ENCODE measurements around the gene CLEC16A.
"Not testable (repeated sequence)": the region's sequence is repeated elsewhere in the genome, so short reads cannot be mapped to it uniquely, and the experiment has no call there.

CLEC16A gene

GRCh38 chr16:10965440-10966061 lies 21.2 kb downstream of the CLEC16A start:
- Histone ChIP-seq H4K5ac (ENCODE audit: low read length) (no peak overlapping the region), H2AK5ac (ENCODE audit: low read length) (no peak overlapping the region), H3K79me1 (ENCODE audit: low read length) (no peaks in the 10 kb centered on the region), H3K36me3 (ENCODE audit: control insufficient read depth, insufficient read depth, low read length) (no peaks in the 10 kb centered on the region), H3K27me3 (ENCODE audit: insufficient read depth, low read length, poor library complexity) (no peaks in the 10 kb centered on the region), H2BK15ac (replicated peaks; ENCODE audit: low read depth) (no peak overlapping the region), H3K79me2 (ENCODE audit: control insufficient read depth, insufficient read depth, low read length) (no peaks in the 10 kb centered on the region), H3K23ac (ENCODE audit: low read length) (no peak overlapping the region), H3K56ac (ENCODE audit: low read length) (no peak overlapping the region), H2BK120ac (ENCODE audit: low read depth, low read length) (no peak overlapping the region), H3K4me1 (ENCODE audit: control insufficient read depth, low read depth, low read length) (no peaks in the 10 kb centered on the region), H3K18ac (ENCODE audit: low read length) (no peak overlapping the region), H3K4ac (ENCODE audit: low read depth, low read length) (no peak overlapping the region), H3K4me3 (ENCODE audit: low read length) (no peak overlapping the region), H3K27ac (ENCODE audit: low read depth, low read length) (no peak overlapping the region), H2BK5ac (ENCODE audit: low read length) (no peak overlapping the region), H3K4me2 (ENCODE audit: low read length) (no peak overlapping the region), H3K9ac (ENCODE audit: low read length) (no peak overlapping the region), H4K8ac (ENCODE audit: low read depth, low read length) (no peak overlapping the region)
- no CpG with 5 or more reads among the region's 6 CpGs for WGBS (ENCODE audit: extremely low coverage, insufficient coverage, low lambda C conversion rate)
- no peak for DNase-seq

GRCh38 chr16:10966129-10966528 lies 21.8 kb downstream of the CLEC16A start:
- no peak overlapping the region for H3K18ac ChIP-seq (ENCODE audit: low read length)
- no peak overlapping the region for H3K9ac ChIP-seq (ENCODE audit: low read length)
- no peak overlapping the region for H3K27ac ChIP-seq (ENCODE audit: low read depth, low read length)
- no peak overlapping the region for H2BK120ac ChIP-seq (ENCODE audit: low read depth, low read length)
- H4K5ac ChIP-seq (ENCODE audit: low read length), result no peak overlapping the region
- no peak overlapping the region for H2BK15ac ChIP-seq (replicated peaks; ENCODE audit: low read depth)
- no peak overlapping the region for H3K56ac ChIP-seq (ENCODE audit: low read length)
- no peaks in the 10 kb centered on the region for H3K79me2 ChIP-seq (ENCODE audit: control insufficient read depth, insufficient read depth, low read length)
- no peak overlapping the region for H2AK5ac ChIP-seq (ENCODE audit: low read length)
- no peaks in the 10 kb centered on the region for H3K4me1 ChIP-seq (ENCODE audit: control insufficient read depth, low read depth, low read length)
- DNase-seq, result no peak
- H4K8ac ChIP-seq (ENCODE audit: low read depth, low read length), result no peak overlapping the region
- H3K4me3 ChIP-seq (ENCODE audit: low read length), result no peak overlapping the region
- no peak overlapping the region for H3K4me2 ChIP-seq (ENCODE audit: low read length)
- no peaks in the 10 kb centered on the region for H3K27me3 ChIP-seq (ENCODE audit: insufficient read depth, low read length, poor library complexity)
- no CpG with 5 or more reads among the region's 5 CpGs for WGBS (ENCODE audit: extremely low coverage, insufficient coverage, low lambda C conversion rate)
- H2BK5ac ChIP-seq (ENCODE audit: low read length), result no peak overlapping the region
- no peak overlapping the region for H3K23ac ChIP-seq (ENCODE audit: low read length)
- no peak overlapping the region for H3K4ac ChIP-seq (ENCODE audit: low read depth, low read length)
- no peaks in the 10 kb centered on the region for H3K36me3 ChIP-seq (ENCODE audit: control insufficient read depth, insufficient read depth, low read length)
- H3K79me1 ChIP-seq (ENCODE audit: low read length), result no peaks in the 10 kb centered on the region

- H3K4ac ChIP-seq (ENCODE audit: low read depth, low read length); H4K5ac ChIP-seq (ENCODE audit: low read length): not testable (repeated sequence)
- no CpG with 5 or more reads among the region's 4 CpGs for WGBS (ENCODE audit: extremely low coverage, insufficient coverage, low lambda C conversion rate)
Measured at GRCh38 chr16:10966559-10966958, 22.2 kb downstream of the CLEC16A start.

GRCh38 chr16:10967986-10968385 lies 23.6 kb downstream of the CLEC16A start:
- no CpG with 5 or more reads among the region's 5 CpGs for WGBS (ENCODE audit: extremely low coverage, insufficient coverage, low lambda C conversion rate)
- H3K4me3 ChIP-seq (ENCODE audit: low read length), result no peak overlapping the region
- H3K4me2 ChIP-seq (ENCODE audit: low read length), result no peak overlapping the region
- H3K79me1 ChIP-seq (ENCODE audit: low read length), result no peaks in the 10 kb centered on the region
- H3K79me2 ChIP-seq (ENCODE audit: control insufficient read depth, insufficient read depth, low read length), result no peaks in the 10 kb centered on the region
- no peak overlapping the region for H4K8ac ChIP-seq (ENCODE audit: low read depth, low read length)
- H3K56ac ChIP-seq (ENCODE audit: low read length), result no peak overlapping the region
- no peak overlapping the region for H3K4ac ChIP-seq (ENCODE audit: low read depth, low read length)
- H3K27me3 ChIP-seq (ENCODE audit: insufficient read depth, low read length, poor library complexity), result no peaks in the 10 kb centered on the region
- no peak overlapping the region for H4K5ac ChIP-seq (ENCODE audit: low read length)
- H2AK5ac ChIP-seq (ENCODE audit: low read length), result no peak overlapping the region
- H2BK5ac ChIP-seq (ENCODE audit: low read length), result no peak overlapping the region
- no peak overlapping the region for H3K9ac ChIP-seq (ENCODE audit: low read length)
- no peaks in the 10 kb centered on the region for H3K36me3 ChIP-seq (ENCODE audit: control insufficient read depth, insufficient read depth, low read length)
- H3K4me1 ChIP-seq (ENCODE audit: control insufficient read depth, low read depth, low read length), result peaks cover 6% of the 10 kb centered on the region
- H3K23ac ChIP-seq (ENCODE audit: low read length), result no peak overlapping the region
- DNase-seq, result no peak
- no peak overlapping the region for H2BK15ac ChIP-seq (replicated peaks; ENCODE audit: low read depth)
- H3K18ac ChIP-seq (ENCODE audit: low read length), result no peak overlapping the region
- H3K27ac ChIP-seq (ENCODE audit: low read depth, low read length), result no peak overlapping the region
- no peak overlapping the region for H2BK120ac ChIP-seq (ENCODE audit: low read depth, low read length)

More at GRCh38 chr16:10966559-10966958, 22.2 kb downstream of the CLEC16A start:
- H4K8ac ChIP-seq (ENCODE audit: low read depth, low read length); H3K4me1 ChIP-seq (ENCODE audit: control insufficient read depth, low read depth, low read length); H3K27ac ChIP-seq (ENCODE audit: low read depth, low read length); H3K79me1 ChIP-seq (ENCODE audit: low read length); H2BK120ac ChIP-seq (ENCODE audit: low read depth, low read length); H2BK5ac ChIP-seq (ENCODE audit: low read length); H3K18ac ChIP-seq (ENCODE audit: low read length); DNase-seq; H3K56ac ChIP-seq (ENCODE audit: low read length); H3K79me2 ChIP-seq (ENCODE audit: control insufficient read depth, insufficient read depth, low read length); H3K9ac ChIP-seq (ENCODE audit: low read length); H3K27me3 ChIP-seq (ENCODE audit: insufficient read depth, low read length, poor library complexity); H3K36me3 ChIP-seq (ENCODE audit: control insufficient read depth, insufficient read depth, low read length); H3K4me3 ChIP-seq (ENCODE audit: low read length); H2BK15ac ChIP-seq (replicated peaks; ENCODE audit: low read depth); H3K23ac ChIP-seq (ENCODE audit: low read length); H3K4me2 ChIP-seq (ENCODE audit: low read length); H2AK5ac ChIP-seq (ENCODE audit: low read length): not testable (repeated sequence)

GRCh38 chr16:10968498-10968897 lies 24.1 kb downstream of the CLEC16A start:
- Histone ChIP-seq H3K4ac (ENCODE audit: low read depth, low read length) (no peak overlapping the region), H2BK5ac (ENCODE audit: low read length) (no peak overlapping the region), H3K4me1 (ENCODE audit: control insufficient read depth, low read depth, low read length) (peaks cover 6% of the 10 kb centered on the region), H3K4me3 (ENCODE audit: low read length) (no peak overlapping the region), H4K8ac (ENCODE audit: low read depth, low read length) (no peak overlapping the region), H3K18ac (ENCODE audit: low read length) (no peak overlapping the region), H2BK15ac (replicated peaks; ENCODE audit: low read depth) (no peak overlapping the region), H4K5ac (ENCODE audit: low read length) (no peak overlapping the region), H2AK5ac (ENCODE audit: low read length) (no peak overlapping the region), H3K56ac (ENCODE audit: low read length) (no peak overlapping the region), H3K23ac (ENCODE audit: low read length) (no peak overlapping the region), H2BK120ac (ENCODE audit: low read depth, low read length) (no peak overlapping the region), H3K79me2 (ENCODE audit: control insufficient read depth, insufficient read depth, low read length) (no peaks in the 10 kb centered on the region), H3K36me3 (ENCODE audit: control insufficient read depth, insufficient read depth, low read length) (no peaks in the 10 kb centered on the region), H3K27ac (ENCODE audit: low read depth, low read length) (no peak overlapping the region), H3K79me1 (ENCODE audit: low read length) (no peaks in the 10 kb centered on the region), H3K9ac (ENCODE audit: low read length) (no peak overlapping the region), H3K4me2 (ENCODE audit: low read length) (no peak overlapping the region), H3K27me3 (ENCODE audit: insufficient read depth, low read length, poor library complexity) (no peaks in the 10 kb centered on the region)
- DNase-seq, result no peak
- no CpG with 5 or more reads among the region's 3 CpGs for WGBS (ENCODE audit: extremely low coverage, insufficient coverage, low lambda C conversion rate)

- no peak overlapping the region for H3K4me3 ChIP-seq (ENCODE audit: low read length)
- H2BK120ac ChIP-seq (ENCODE audit: low read depth, low read length), result no peak overlapping the region
- H3K4me1 ChIP-seq (ENCODE audit: control insufficient read depth, low read depth, low read length), result peaks cover 6% of the 10 kb centered on the region
- H3K56ac ChIP-seq (ENCODE audit: low read length), result no peak overlapping the region
- H3K36me3 ChIP-seq (ENCODE audit: control insufficient read depth, insufficient read depth, low read length), result no peaks in the 10 kb centered on the region
- no peak overlapping the region for H3K9ac ChIP-seq (ENCODE audit: low read length)
- no peaks in the 10 kb centered on the region for H3K27me3 ChIP-seq (ENCODE audit: insufficient read depth, low read length, poor library complexity)
- no peak overlapping the region for H3K4me2 ChIP-seq (ENCODE audit: low read length)
- no CpG with 5 or more reads among the region's 1 CpG for WGBS (ENCODE audit: extremely low coverage, insufficient coverage, low lambda C conversion rate)
- H3K79me2 ChIP-seq (ENCODE audit: control insufficient read depth, insufficient read depth, low read length), result no peaks in the 10 kb centered on the region
- no peak overlapping the region for H3K4ac ChIP-seq (ENCODE audit: low read depth, low read length)
- no peak overlapping the region for H2BK15ac ChIP-seq (replicated peaks; ENCODE audit: low read depth)
- no peak overlapping the region for H2AK5ac ChIP-seq (ENCODE audit: low read length)
- H3K27ac ChIP-seq (ENCODE audit: low read depth, low read length), result no peak overlapping the region
- H3K18ac ChIP-seq (ENCODE audit: low read length), result no peak overlapping the region
- H4K8ac ChIP-seq (ENCODE audit: low read depth, low read length), result no peak overlapping the region
- H3K23ac ChIP-seq (ENCODE audit: low read length), result no peak overlapping the region
- H4K5ac ChIP-seq (ENCODE audit: low read length), result no peak overlapping the region
- no peak overlapping the region for H2BK5ac ChIP-seq (ENCODE audit: low read length)
- no peaks in the 10 kb centered on the region for H3K79me1 ChIP-seq (ENCODE audit: low read length)
- no peak for DNase-seq
Measured at GRCh38 chr16:10969615-10970014, 25.3 kb downstream of the CLEC16A start.
